Effector memory CD4-positive, alpha-beta T cell (primary cell): ENCODE results near the gene GPR39.

ENCODE experiments used
- DNase-seq, 3 donors: peaks; one replicate each; pipeline ENCODE4 v3.0.0-alpha.2; 2020
- H3K27ac ChIP-seq: 2 replicates; pipeline ENCODE4 v1.7.0; 2013; ENCODE audit warnings: mild to moderate bottlenecking, low read length, moderate library complexity; ENCODE audit not compliant: insufficient read depth, poor library complexity, severe bottlenecking
- H3K27me3 ChIP-seq: replicated peaks from 2 replicates; pipeline ENCODE4 v1.7.0; 2013; ENCODE audit warnings: mild to moderate bottlenecking, low read length; ENCODE audit not compliant: insufficient read depth, control insufficient read depth, poor library complexity, severe bottlenecking
- H3K36me3 ChIP-seq: 2 replicates; pipeline ENCODE4 v1.7.0; 2013; ENCODE audit warnings: mild to moderate bottlenecking, low read length, moderate library complexity; ENCODE audit not compliant: control insufficient read depth, insufficient read depth
- H3K4me1 ChIP-seq: 2 replicates; pipeline ENCODE4 v1.7.0; 2013; ENCODE audit warnings: low read length, mild to moderate bottlenecking; ENCODE audit not compliant: control insufficient read depth, insufficient read depth, poor library complexity, severe bottlenecking
- H3K4me3 ChIP-seq: 2 replicates; pipeline ENCODE4 v1.7.0; 2013; ENCODE audit warnings: low read length, low read depth, mild to moderate bottlenecking; ENCODE audit not compliant: insufficient read depth, poor library complexity, severe bottlenecking
- H3K9me3 ChIP-seq: 2 replicates; pipeline ENCODE4 v1.7.0; 2013; ENCODE audit warnings: mild to moderate bottlenecking, low read length, moderate library complexity; ENCODE audit not compliant: control insufficient read depth

The GPR39 gene

GRCh38 chr2:132438691-132439090, 22.1 kb downstream of the GPR39 start:
- Histone ChIP-seq H3K27ac (no peak overlapping the region), H3K9me3 (no peaks in the 10 kb centered on the region), H3K27me3 (no peaks in the 10 kb centered on the region), H3K36me3 (no peaks in the 10 kb centered on the region), H3K4me1 (no peaks in the 10 kb centered on the region), H3K4me3 (no peak overlapping the region)
- no peak for DNase-seq

- Histone ChIP-seq H3K4me3 (no peak overlapping the region), H3K36me3 (no peaks in the 10 kb centered on the region), H3K9me3 (no peaks in the 10 kb centered on the region), H3K27ac (no peak overlapping the region), H3K27me3 (no peaks in the 10 kb centered on the region), H3K4me1 (no peaks in the 10 kb centered on the region)
- DNase-seq, result no peak
Measured at GRCh38 chr2:132439703-132440398, 23.2 kb downstream of the GPR39 start.

DNA sequence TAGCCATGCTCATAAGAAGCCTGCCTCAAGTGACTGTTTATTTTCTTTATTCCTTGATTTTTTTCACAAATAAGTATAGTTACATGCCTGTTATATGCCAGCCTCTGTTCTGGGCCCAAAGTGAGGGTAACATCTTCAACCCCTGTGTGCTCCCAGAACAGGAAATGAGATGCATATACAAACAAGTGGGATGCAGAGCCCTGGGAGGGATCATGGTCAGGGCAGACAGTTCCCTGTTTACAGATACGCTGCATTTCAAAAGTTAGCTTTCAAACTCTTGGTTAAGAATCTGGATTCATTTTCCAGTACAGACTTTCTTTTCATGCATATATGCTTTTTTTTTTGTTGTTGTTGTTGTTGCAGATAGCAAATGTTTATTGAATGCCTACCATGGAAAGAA, 24.4 kb downstream of the GPR39 start:
- no peaks in the 10 kb centered on the region for H3K4me1 ChIP-seq
- DNase-seq, result no peak
- no peaks in the 10 kb centered on the region for H3K27me3 ChIP-seq
- no peaks in the 10 kb centered on the region for H3K36me3 ChIP-seq
- no peaks in the 10 kb centered on the region for H3K9me3 ChIP-seq
- H3K4me3 ChIP-seq, result no peak overlapping the region
- no peak overlapping the region for H3K27ac ChIP-seq

DNA sequence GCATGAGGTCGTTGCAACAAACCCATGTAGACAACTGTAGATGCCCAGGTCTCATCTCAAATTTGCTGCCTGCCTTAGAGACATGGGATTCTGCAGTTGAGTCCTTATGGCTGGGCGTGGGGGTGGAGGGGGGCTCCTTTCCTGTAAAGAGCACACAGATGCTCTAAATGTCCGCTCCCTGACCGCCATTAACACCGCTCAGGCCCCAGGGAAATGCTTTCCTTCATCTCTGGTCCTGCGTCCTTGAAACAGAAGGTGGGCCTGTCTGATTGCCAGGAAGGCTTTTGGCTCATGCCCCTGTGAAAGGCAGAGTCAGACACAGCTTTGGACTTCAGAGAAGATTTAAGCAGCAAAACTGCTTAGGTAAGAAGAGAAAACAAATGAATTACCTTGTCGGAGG, 25.7 kb downstream of the GPR39 start:
- no peaks in the 10 kb centered on the region for H3K9me3 ChIP-seq
- no peaks in the 10 kb centered on the region for H3K36me3 ChIP-seq
- H3K4me1 ChIP-seq, result no peaks in the 10 kb centered on the region
- H3K4me3 ChIP-seq, result no peak overlapping the region
- no peaks in the 10 kb centered on the region for H3K27me3 ChIP-seq
- H3K27ac ChIP-seq, result no peak overlapping the region
- DNase-seq, result no peak

- Histone ChIP-seq H3K9me3 (no peaks in the 10 kb centered on the region), H3K4me3 (no peak overlapping the region), H3K4me1 (no peaks in the 10 kb centered on the region), H3K27me3 (no peaks in the 10 kb centered on the region), H3K36me3 (no peaks in the 10 kb centered on the region), H3K27ac (no peak overlapping the region)
- no peak for DNase-seq
Measured at GRCh38 chr2:132443106-132443505, 26.5 kb downstream of the GPR39 start.

DNA sequence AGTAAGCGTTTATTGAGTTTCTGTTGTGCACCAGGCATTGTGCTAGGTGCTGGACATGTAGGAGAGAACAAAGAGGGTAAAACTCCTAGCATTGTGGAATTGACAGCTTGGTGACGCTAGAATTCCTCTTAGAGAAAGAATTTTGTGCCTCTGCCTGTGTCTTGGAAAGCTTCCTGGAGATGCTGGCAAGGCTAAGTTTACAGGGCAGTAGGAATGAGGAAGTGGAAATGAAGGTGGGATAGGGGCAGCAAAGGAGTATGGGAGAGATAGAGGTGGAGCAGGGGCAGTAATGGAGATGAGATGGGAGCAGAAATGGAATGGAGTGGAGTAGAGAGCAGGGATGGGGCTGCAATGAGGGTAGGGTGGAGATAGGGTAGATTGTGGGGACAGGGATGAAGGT, 29.8 kb downstream of the GPR39 start:
- no peak overlapping the region for H3K27ac ChIP-seq
- H3K4me3 ChIP-seq, result no peak overlapping the region
- H3K4me1 ChIP-seq, result no peaks in the 10 kb centered on the region
- no peak for DNase-seq
- H3K36me3 ChIP-seq, result no peaks in the 10 kb centered on the region
- no peaks in the 10 kb centered on the region for H3K27me3 ChIP-seq
- no peaks in the 10 kb centered on the region for H3K9me3 ChIP-seq

GRCh38 chr2:132448331-132448730, 31.7 kb downstream of the GPR39 start:
- no peak for DNase-seq
- Histone ChIP-seq H3K9me3 (no peaks in the 10 kb centered on the region), H3K36me3 (no peaks in the 10 kb centered on the region), H3K27ac (no peak overlapping the region), H3K27me3 (no peaks in the 10 kb centered on the region), H3K4me3 (no peak overlapping the region), H3K4me1 (no peaks in the 10 kb centered on the region)

GRCh38 chr2:132448771-132449170, 32.2 kb downstream of the GPR39 start:
- no peaks in the 10 kb centered on the region for H3K27me3 ChIP-seq
- H3K4me1 ChIP-seq, result no peaks in the 10 kb centered on the region
- no peaks in the 10 kb centered on the region for H3K9me3 ChIP-seq
- no peak overlapping the region for H3K4me3 ChIP-seq
- no peak overlapping the region for H3K27ac ChIP-seq
- no peaks in the 10 kb centered on the region for H3K36me3 ChIP-seq
- no peak for DNase-seq

DNA sequence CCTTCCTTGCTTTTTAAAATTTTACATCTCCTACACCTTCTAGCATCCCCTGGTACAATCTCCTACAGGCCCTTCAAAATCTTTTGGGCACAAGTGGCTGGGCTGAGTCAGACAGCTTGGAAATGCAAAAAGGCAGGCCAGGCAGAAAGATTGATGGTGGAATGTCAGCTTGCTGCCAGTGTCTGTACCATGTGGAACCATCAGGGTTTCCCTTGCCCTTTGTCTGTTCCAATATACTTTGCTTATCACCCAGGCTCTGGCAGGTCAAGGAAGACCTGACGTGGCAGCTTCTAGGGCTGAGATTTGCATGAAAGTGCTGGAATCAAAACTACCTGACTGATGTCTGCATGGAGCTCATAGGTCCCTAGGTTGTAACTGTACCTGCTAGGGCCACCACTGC, 33.3 kb downstream of the GPR39 start:
- Histone ChIP-seq H3K27me3 (no peaks in the 10 kb centered on the region), H3K4me3 (no peak overlapping the region), H3K36me3 (no peaks in the 10 kb centered on the region), H3K9me3 (no peaks in the 10 kb centered on the region), H3K27ac (no peak overlapping the region), H3K4me1 (no peaks in the 10 kb centered on the region)
- no peak for DNase-seq

DNA sequence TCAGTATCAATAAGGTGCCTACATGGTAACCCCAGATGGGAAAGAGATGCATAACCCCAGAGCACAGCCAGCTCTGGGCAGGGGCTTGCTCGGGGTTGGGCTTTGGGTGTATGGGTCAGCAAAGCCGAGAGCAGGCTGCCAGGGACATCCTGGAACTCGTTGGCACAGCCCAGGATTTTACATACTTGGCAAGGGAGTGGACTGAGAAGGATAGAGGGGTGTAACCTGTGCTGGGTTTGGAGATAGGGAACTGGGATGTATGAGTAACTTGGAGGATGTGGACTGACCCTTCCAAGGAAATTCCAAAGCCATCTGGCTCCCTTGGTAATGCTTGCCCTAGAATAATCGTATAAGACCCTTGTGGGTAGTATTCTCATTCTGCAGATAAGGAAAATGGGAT, 44.2 kb downstream of the GPR39 start:
- Histone ChIP-seq H3K27me3 (no peaks in the 10 kb centered on the region), H3K4me3 (no peak overlapping the region)

More for the DNA sequence above, 44.2 kb downstream of the GPR39 start:
- Histone ChIP-seq H3K36me3 (no peaks in the 10 kb centered on the region), H3K27ac (no peak overlapping the region), H3K9me3 (no peaks in the 10 kb centered on the region), H3K4me1 (no peaks in the 10 kb centered on the region)
- no peak for DNase-seq
